Pancreas (tissue), 10 donors: ENCODE measurements around the gene CDK13. TPM values are rescaled to one million over a fixed set of nuclear protein-coding genes. Genes with fewer than 3 reads are reported as not detected.
"Not testable (repeated sequence)": the region's sequence is repeated elsewhere in the genome, so short reads cannot be mapped to it uniquely, and the experiment has no call there.

Experiments used
- ATAC-seq, 4 donors: fragments of 200-7000 bp; cut with Tn5 transposase; one replicate each; pipeline versions ENCODE4 v1.8.0 to v1.9.1; 2020; ENCODE audit warnings: mild to moderate bottlenecking in 4 of 4, moderate library complexity in 4 of 4
- DNase-seq, 6 donors: peaks; one replicate each; pipeline ENCODE4 v3.0.0-alpha.2; 2020
- FAIRE-seq: peaks from 2 replicates; lab custom pipeline; 2012; peaks lifted over from hg19 to GRCh38; lab: Jason Lieb, UNC
- H3K27ac ChIP-seq, 4 donors: fragments of 200-600 bp; sonication (generic); 1 replicate in 3 of 4; 2 replicates in 1 of 4; pipeline versions ENCODE4 v1.5.0 to v1.8.0; 2020
- H3K27me3 ChIP-seq, 4 donors: fragments of 200-600 bp; one replicate each; pipeline ENCODE4 v1.8.0; 2021
- H3K36me3 ChIP-seq, 3 donors: fragments of 200-600 bp; sonication (generic) in 1 of 3; one replicate each; pipeline versions ENCODE4 v1.5.0 to v1.8.0; 2020 to 2021
- H3K4me1 ChIP-seq, 3 donors: fragments of 200-600 bp; one replicate each; pipeline ENCODE4 v1.8.0; 2021
- H3K4me3 ChIP-seq, 4 donors: fragments of 200-600 bp; sonication (generic) in 2 of 4; one replicate each; pipeline versions ENCODE4 v1.5.0 to v1.8.0; 2020 to 2021
- H3K9me3 ChIP-seq, 4 donors: fragments of 200-600 bp; one replicate each; pipeline ENCODE4 v1.8.0; 2021
- CTCF ChIP-seq, 4 donors: fragments of 200-600 bp; sonication (generic) in 3 of 4; IDR thresholded peaks; one replicate each; pipeline versions ENCODE4 v1.5.0 to v1.8.0; 2021; ENCODE audit warnings: antibody characterized with exemption in 4 of 4
- WGBS, 2 donors: extraction: QIAGEN DNeasy Blood & Tissue Kit; methylation state at CpG; one replicate each; pipeline ENCODE4 v1.1.7; 2013; 5-methylcytosine and 5-hydroxymethylcytosine counted together
- intact Hi-C, 3 donors: fragments of 100-400 bp; cut with DNase I; formaldehyde crosslinking; loops; one replicate each; pipeline versions ENCODE4 v1.11.1 to v1.14.2; 2022
- polyA plus RNA-seq, 2 donors: library from polyadenylated mRNA; stranded (reverse); fragments of 200-250 nt; gene quantifications; one replicate each; pipeline ENCODE4 v1.2.3, GENCODE V29; 2013
- total RNA-seq, 6 donors: library from RNA; stranded (reverse); fragmentation: NEBNext Ultra II Directional in 4 of 6; extraction: Animal tissue kit (Norgen Biotek cat#: 25700) in 4 of 6; gene quantifications; one replicate each; pipeline versions ENCODE4 v1.2.1 to v1.2.4, GENCODE V29; 2021 to 2023
- donor health status: healthy with polysubstance abuse.
- donor health status: DM: no; HTN: no; CAD: no; lungs with moderate emphysema.
- donor health status: DM: no; HTN: no; CAD: no.
- donor health status: control.
- donor health status: control.
- donor health status: Bipolar disorder and iron deficiency.
- donor health status: DM: yes; HTN: yes; CAD: no.
- donor health status: DM: no; HTN: no; CAD: no.
- donor health status: DM: no; HTN: no; CAD: no.
- donor health status: DM: yes; HTN: yes; CAD: no.

Gene CDK13
- total and polyA plus RNA-seq, 8 donors, result 13.2 to 34.7 (median 22.0) TPM

DNA sequence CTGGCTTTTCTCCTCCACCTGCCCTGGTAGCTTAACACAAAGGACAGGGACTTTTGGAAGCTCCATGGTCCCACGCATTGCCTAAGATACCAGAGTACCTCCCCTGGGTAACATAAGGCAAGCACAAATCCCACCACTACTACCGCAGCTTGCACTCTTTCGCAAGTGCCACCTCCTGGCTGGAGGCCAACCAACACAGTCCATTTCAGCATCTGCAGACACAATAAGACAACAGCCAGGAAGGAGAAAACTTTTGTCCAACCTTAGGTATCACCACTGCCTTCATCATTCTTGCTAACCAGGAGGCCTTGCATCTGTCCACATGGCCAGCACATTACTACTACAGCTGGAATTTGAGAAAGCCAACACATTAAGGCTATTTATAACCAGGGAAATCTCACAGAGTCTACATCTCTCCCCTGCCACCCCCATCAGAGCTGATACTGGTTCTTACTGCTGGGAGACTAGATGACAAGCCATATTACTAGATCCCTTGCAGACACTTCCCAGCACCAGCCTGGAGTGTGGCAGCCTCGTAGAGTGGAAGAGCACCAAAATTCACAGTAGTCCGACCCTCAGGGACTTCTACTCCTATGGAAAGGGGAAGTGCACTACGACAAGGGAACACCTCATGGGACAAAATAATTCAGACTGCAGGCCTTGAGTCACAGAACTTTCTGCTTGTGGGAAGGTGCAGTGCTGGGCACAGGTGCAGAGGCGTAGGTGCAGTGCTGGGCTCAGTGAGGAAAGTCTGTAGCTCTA is 39.8 kb upstream of the CDK13 start:
- no peaks in the 10 kb centered on the region for H3K9me3 ChIP-seq
- 73 to 74% methylated on average over 7 of the region's 7 CpGs for WGBS, 2 donors
- H3K4me3 ChIP-seq, result no peak overlapping the region
- no peaks in the 10 kb centered on the region for H3K27me3 ChIP-seq
- intact Hi-C loops, result no loop called here
- H3K4me1 ChIP-seq, result no peaks in the 10 kb centered on the region
- ATAC-seq (no peak), DNase-seq (no peak), FAIRE-seq (no peak)
- no peaks in the 10 kb centered on the region for H3K36me3 ChIP-seq
- no peak overlapping the region for H3K27ac ChIP-seq
- no peak for TF ChIP-seq CTCF (IDR thresholded peaks at IDR 0.05)

- Histone ChIP-seq H3K27me3 (no peaks in the 10 kb centered on the region), H3K4me1 (no peaks in the 10 kb centered on the region), H3K36me3 (no peaks in the 10 kb centered on the region), H3K4me3 (no peak overlapping the region), H3K27ac (no peak overlapping the region), H3K9me3 (no peaks in the 10 kb centered on the region)
- no peak for ATAC-seq
- FAIRE-seq, result no peak
- WGBS, 2 donors, result 56 to 57% methylated on average over 2 of the region's 2 CpGs
- intact Hi-C loops, result no loop called here
- no peak for TF ChIP-seq CTCF (IDR thresholded peaks at IDR 0.05)
- DNase-seq, result no peak
Observed at GRCh38 chr7:39911167-39911566, 38.9 kb upstream of the CDK13 start.

DNA sequence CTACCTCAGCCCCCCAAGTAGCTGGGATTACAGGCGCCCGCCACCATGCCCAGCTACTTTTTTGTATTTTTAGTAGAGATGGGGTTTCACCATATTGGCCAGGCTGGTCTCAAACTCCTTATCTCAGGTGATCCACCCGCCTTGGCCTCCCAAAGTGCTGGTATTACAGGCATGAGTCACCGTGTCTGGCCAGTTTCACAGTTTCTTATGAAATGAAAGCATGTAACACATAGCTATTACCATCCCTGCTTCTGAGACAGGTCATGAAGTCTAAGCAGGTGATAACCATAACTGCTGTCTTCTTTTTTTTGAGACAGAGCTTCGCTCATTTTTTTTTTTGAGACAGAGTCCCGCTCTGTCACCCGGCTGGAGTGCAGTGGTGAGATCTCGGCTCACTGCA is 34.2 kb upstream of the CDK13 start:
- H3K36me3 ChIP-seq, H3K9me3 ChIP-seq, ATAC-seq, DNase-seq, H3K4me3 ChIP-seq, H3K27me3 ChIP-seq, FAIRE-seq, H3K4me1 ChIP-seq, intact Hi-C loops, H3K27ac ChIP-seq: not testable (repeated sequence)
- 79 to 90% methylated on average over 8 of the region's 8 CpGs for WGBS, 2 donors

DNA sequence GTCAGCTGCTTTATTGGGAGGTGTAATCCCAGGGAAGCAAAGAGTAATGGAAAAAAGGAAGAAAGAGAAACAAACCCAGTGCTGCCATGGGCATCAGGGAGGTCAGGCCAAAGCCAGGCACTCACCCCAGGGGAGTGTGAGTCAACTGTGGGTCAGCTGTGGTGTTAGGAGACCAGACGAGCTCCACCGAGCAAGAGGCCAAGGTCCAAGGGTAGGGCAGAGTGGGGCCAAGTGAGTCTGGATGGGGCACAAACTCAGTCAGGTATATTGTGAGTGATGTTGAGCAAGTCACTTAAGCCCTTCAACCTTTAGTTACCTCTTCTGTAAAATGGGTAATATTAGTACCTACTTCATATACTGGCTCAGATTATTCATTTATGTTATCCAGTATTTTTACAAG is 30.4 kb upstream of the CDK13 start:
- Histone ChIP-seq H3K4me1 (no peaks in the 10 kb centered on the region), H3K9me3 (no peaks in the 10 kb centered on the region), H3K4me3 (no peak overlapping the region), H3K27me3 (no peaks in the 10 kb centered on the region), H3K36me3 (no peaks in the 10 kb centered on the region), H3K27ac (no peak overlapping the region)
- FAIRE-seq, result no peak
- intact Hi-C loops, result no loop called here
- DNase-seq, result no peak
- TF ChIP-seq CTCF (IDR thresholded peaks at IDR 0.05), result no peak
- 78 to 85% methylated on average over 2 of the region's 2 CpGs for WGBS, 2 donors
- ATAC-seq, result no peak

DNA sequence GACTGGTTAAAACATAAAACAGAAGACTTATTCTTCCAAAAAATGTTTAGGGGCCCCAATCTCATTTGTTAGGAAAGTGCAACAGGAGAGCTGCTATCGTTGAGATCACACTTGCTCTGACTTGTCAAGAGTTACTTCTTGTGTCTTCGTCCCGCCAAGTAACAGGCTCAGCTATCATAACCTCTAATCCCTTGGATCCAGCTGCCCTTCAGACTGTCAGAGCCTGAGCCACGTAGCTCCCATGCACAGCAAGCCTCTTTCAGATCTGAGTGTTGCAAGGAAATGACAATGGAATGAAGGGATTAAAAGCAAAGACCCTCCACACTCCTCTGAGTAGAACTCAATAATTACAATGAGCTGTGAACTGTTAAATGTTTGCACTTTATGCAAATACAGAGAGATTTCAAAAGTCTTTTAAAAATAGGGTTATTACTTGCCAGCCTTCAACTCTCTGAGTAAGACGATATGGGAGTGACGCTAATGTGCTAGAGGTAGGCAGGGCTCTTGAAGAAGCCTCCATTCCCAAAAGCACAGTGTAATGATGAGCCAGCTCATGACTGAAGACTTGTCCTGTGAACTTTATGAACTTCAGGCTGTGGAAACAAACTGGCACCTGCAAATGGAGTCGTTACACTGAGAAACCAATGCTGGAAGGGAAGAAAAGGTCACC is 28.4 kb upstream of the CDK13 start:
- Histone ChIP-seq H3K4me3 (no peak overlapping the region), H3K27me3 (no peaks in the 10 kb centered on the region), H3K9me3 (no peaks in the 10 kb centered on the region), H3K4me1 (no peaks in the 10 kb centered on the region), H3K27ac (no peak overlapping the region), H3K36me3 (no peaks in the 10 kb centered on the region)
- FAIRE-seq (no peak), DNase-seq (no peak), ATAC-seq (no peak)
- no peak for TF ChIP-seq CTCF (IDR thresholded peaks at IDR 0.05)
- 62 to 68% methylated on average over 7 of the region's 7 CpGs for WGBS, 2 donors
- intact Hi-C loops, result no loop called here
